ENCODE data around the gene YARS1.

DNA sequence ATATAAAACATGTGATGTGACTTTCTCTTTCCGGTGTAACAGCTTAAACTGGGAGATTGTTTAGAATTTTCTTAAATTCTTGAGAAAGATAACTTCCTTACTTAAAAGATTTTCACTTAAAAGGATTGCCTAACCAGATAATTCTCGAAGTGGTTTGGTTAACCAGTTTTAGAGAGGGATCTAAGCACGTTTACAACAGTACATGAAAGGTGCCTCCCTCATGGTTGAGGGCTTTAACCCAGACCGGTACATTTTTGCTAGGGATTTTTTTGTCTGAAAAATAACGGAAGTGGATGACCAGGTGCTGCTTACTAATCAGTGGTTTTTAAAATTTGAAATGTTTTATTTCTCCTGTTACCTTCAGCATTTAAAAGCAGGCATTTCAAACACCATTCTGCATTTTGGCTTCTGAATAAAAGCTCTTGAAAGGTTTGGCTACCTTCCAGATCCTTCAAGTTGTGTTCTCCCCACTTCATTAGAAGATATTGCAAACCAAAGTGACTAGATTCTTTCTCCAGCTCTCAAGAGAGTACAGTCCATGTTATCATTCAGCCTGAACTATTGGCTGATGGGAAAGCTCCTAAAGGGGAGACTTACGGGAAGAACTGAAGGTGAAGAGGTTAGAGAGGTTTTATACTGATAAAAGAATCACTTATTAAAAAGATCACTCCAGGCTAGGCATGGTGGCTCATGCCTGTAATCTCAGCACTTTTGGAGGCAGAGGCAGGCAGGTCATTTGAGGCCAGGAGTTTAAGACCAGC, 13.1 kb upstream of the YARS1 start:
- TF ChIP-seq NANOG (IDR thresholded peaks at IDR 0.05; ENCODE audit: borderline replicate concordance): no peak
- TF ChIP-seq, protein P1, sequence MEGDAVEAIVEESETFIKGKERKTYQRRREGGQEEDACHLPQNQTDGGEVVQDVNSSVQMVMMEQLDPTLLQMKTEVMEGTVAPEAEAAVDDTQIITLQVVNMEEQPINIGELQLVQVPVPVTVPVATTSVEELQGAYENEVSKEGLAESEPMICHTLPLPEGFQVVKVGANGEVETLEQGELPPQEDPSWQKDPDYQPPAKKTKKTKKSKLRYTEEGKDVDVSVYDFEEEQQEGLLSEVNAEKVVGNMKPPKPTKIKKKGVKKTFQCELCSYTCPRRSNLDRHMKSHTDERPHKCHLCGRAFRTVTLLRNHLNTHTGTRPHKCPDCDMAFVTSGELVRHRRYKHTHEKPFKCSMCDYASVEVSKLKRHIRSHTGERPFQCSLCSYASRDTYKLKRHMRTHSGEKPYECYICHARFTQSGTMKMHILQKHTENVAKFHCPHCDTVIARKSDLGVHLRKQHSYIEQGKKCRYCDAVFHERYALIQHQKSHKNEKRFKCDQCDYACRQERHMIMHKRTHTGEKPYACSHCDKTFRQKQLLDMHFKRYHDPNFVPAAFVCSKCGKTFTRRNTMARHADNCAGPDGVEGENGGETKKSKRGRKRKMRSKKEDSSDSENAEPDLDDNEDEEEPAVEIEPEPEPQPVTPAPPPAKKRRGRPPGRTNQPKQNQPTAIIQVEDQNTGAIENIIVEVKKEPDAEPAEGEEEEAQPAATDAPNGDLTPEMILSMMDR (conservative IDR thresholded peaks at IDR 0.05; ENCODE audit: low read depth in 2 of 2): no peak
